Activated CD4-positive, alpha-beta memory T cell treated with anti-CD3 and anti-CD28 coated beads, Interleukin-2, amount 10 ng/mL, durations not matched to agents 7 days and 5 days (primary cell): Measurements from ENCODE around the gene HP1BP3. TPM values are rescaled to one million over a fixed set of nuclear protein-coding genes. Genes with fewer than 3 reads are reported as not detected.

ENCODE experiments used
- CTCF ChIA-PET: fragments of 350-600 bp; sonication (Branson Sonifier 250); formaldehyde crosslinking; loops from one replicate; lab custom pipeline; 2021; ENCODE audit warnings: antibody characterized with exemption, inconsistent platforms; lab: Charles Lee
- POLR2A ChIA-PET: fragments of 350-600 bp; sonication (Branson Sonifier 250); formaldehyde crosslinking; loops from one replicate; lab custom pipeline; 2021; ENCODE audit warnings: antibody characterized with exemption; lab: Charles Lee
- DNase-seq: peaks from one replicate; pipeline ENCODE4 v3.0.0-alpha.2; 2020
- H3K27ac Mint-ChIP-seq: one replicate; pipeline ENCODE4 v1.8.0; 2021; ENCODE audit warnings: mild to moderate bottlenecking, mixed read lengths
- H3K27me3 Mint-ChIP-seq: one replicate; pipeline ENCODE4 v1.8.0; 2021; ENCODE audit warnings: mixed read lengths
- H3K36me3 Mint-ChIP-seq: one replicate; pipeline ENCODE4 v1.8.0; 2021; ENCODE audit warnings: low read depth, mixed read lengths
- H3K4me1 Mint-ChIP-seq: one replicate; pipeline ENCODE4 v1.8.0; 2021; ENCODE audit warnings: mixed read lengths
- H3K4me3 Mint-ChIP-seq: one replicate; pipeline ENCODE4 v1.8.0; 2021; ENCODE audit warnings: mild to moderate bottlenecking, mixed read lengths
- H3K9me3 Mint-ChIP-seq: one replicate; pipeline ENCODE4 v1.8.0; 2021; ENCODE audit warnings: mixed read lengths
- total RNA-seq, 2 experiments: library from RNA; stranded (reverse); gene quantifications; one replicate each; pipeline ENCODE4 v1.2.3, GENCODE V29; 2021

The HP1BP3 gene, protein sequence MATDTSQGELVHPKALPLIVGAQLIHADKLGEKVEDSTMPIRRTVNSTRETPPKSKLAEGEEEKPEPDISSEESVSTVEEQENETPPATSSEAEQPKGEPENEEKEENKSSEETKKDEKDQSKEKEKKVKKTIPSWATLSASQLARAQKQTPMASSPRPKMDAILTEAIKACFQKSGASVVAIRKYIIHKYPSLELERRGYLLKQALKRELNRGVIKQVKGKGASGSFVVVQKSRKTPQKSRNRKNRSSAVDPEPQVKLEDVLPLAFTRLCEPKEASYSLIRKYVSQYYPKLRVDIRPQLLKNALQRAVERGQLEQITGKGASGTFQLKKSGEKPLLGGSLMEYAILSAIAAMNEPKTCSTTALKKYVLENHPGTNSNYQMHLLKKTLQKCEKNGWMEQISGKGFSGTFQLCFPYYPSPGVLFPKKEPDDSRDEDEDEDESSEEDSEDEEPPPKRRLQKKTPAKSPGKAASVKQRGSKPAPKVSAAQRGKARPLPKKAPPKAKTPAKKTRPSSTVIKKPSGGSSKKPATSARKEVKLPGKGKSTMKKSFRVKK
- 100 to 1,000 TPM; 299 to 301 TPM for total RNA-seq

DNA sequence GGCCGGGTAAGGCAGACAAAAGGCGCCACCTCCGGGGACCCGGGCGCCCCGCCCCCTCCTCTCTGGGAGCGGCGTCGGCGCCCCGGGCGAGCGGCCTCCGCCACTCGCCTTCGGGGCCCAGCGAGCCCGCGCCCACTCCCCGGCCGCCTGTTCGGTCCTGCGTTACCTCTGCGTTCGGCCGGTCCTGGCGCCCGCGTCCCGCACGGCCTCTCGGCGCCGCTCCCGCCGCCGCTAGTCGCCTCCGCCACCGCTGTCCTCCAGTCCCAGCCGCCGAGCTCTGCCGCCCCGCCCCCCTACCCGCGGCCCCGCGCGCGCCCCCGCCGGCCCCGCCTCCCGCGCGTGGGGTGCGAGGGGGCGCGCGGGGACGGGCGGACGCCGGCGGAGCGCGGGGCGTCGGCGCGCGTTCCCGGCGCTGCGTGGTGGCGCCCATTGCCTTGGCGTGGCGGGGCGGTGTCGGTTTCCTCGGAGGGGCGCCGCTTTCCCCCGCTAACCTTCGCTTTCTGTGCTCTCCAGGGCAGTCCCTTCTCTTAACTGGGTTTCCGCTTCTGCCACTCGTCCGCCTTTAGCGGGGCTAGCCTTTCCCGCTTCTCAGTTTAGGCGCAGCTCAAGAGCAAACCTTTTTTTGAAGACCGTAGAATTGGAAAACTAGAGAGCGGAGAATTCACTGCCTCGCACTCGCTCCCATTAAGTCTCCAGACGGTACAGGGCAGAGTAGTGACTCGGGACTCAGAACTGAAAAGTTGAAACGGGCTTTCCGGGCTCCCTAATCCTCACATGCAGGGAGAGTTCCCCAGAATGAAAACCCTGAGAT lies at the start of gene HP1BP3:
HP1BP3 (minus strand) TSS at position 279 of the 811 bp plus-strand sequence. CDS start 6,867 bp downstream, outside the sequence.
- ChIA-PET POLR2A (interaction anchor here (0.7 to 4.0 kb wide), 34 partner anchors 10 to 1238 kb away, joined by 3 to 24 read pairs (median 6); partner anchors contain the start of genes DDOST, KIF17, MUL1 and SH2D5), CTCF (interaction anchor here (0.7 to 3.4 kb wide), 4 partner anchors 90 to 408 kb away, joined by 3 to 18 read pairs (median 4); no protein-coding TSS in a partner anchor)
- DNase-seq: peak; percentile 85
- Mint-ChIP-seq H3K4me3 (peak within 1 kb of the TSS; percentile 97), H3K4me1 (peaks cover 27% of the 10 kb centered on the region), H3K36me3 (peaks cover 10% of the 10 kb centered on the region), H3K27me3 (no peaks in the 10 kb centered on the region), H3K27ac (peak within 1 kb of the TSS; percentile 98), H3K9me3 (no peaks in the 10 kb centered on the region)

DNA sequence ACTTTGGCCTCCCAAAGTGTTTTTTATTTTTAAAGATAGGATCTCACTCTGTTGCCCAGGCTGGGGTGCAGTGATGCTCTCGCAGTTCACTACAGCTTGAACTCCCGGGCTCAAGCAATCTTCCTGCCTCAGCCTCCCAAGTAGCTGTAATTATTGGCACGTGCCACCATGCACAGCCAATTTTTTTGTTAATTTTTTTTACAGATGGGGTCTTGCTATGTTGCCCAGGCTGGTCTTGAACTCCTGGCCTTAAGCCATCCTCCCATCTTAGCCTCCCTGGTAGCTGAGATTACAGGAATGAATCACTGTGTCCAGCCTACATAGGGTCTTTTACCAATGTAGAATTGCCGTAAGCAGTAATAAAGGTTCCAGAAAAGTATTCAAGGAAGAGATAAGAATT lies 49.1 kb upstream of the HP1BP3 start:
- H3K9me3 Mint-ChIP-seq: no peaks in the 10 kb centered on the region
- POLR2A ChIA-PET: no interaction called here
- no peaks in the 10 kb centered on the region for H3K4me1 Mint-ChIP-seq
- H3K36me3 Mint-ChIP-seq: peaks cover 26% of the 10 kb centered on the region
- DNase-seq: no peak
- H3K27me3 Mint-ChIP-seq: no peaks in the 10 kb centered on the region
- H3K27ac Mint-ChIP-seq: no peak overlapping the region
- CTCF ChIA-PET: no interaction called here
- no peak overlapping the region for H3K4me3 Mint-ChIP-seq

DNA sequence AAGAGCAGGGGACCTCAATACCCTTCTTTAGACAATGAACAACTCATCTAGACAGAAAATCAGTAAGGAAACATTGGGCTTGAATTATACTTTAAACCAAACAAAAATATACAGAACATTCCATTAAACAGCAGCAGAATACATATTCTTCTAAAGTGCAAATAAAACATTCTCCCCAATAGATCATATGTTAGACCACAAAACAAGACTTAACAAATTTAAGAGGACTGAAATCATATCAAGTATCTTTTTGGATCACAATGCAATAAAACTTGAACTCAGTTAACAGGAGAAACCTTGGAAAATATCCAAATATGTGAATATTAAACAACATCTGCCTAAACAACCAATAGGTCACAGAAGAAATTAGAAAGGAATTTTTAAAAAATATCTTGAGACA lies 47.7 kb upstream of the HP1BP3 start:
- Mint-ChIP-seq H3K4me1 (no peaks in the 10 kb centered on the region), H3K27ac (no peak overlapping the region), H3K27me3 (no peaks in the 10 kb centered on the region), H3K36me3 (peaks cover 21% of the 10 kb centered on the region), H3K9me3 (no peaks in the 10 kb centered on the region), H3K4me3 (no peak overlapping the region)
- ChIA-PET CTCF (no interaction called here), POLR2A (no interaction called here)
- no peak for DNase-seq

DNA sequence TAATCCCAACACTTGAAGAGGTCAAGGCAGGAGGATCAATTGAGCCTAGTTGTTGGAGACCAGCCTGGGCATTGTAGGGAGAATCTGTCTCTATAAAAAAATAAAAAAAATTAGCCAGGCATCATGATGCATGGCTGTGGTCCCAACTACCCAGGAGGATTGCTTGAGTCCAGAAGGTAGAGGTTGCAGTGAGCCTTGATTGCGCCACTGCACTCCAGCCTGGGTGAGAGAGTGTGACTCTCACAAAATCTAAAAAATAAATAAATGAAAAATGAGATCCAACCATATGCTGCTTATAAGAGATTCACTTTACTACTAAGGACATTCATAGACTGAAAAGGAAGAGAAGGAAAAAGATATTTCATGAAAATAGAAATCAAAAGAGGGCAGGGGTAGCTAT lies 47.1 kb upstream of the HP1BP3 start:
- Mint-ChIP-seq H3K27me3 (no peaks in the 10 kb centered on the region), H3K27ac (no peak overlapping the region), H3K4me1 (no peaks in the 10 kb centered on the region), H3K9me3 (no peaks in the 10 kb centered on the region), H3K36me3 (peaks cover 23% of the 10 kb centered on the region), H3K4me3 (no peak overlapping the region)
- ChIA-PET CTCF (no interaction called here), POLR2A (no interaction called here)
- DNase-seq: no peak

DNA sequence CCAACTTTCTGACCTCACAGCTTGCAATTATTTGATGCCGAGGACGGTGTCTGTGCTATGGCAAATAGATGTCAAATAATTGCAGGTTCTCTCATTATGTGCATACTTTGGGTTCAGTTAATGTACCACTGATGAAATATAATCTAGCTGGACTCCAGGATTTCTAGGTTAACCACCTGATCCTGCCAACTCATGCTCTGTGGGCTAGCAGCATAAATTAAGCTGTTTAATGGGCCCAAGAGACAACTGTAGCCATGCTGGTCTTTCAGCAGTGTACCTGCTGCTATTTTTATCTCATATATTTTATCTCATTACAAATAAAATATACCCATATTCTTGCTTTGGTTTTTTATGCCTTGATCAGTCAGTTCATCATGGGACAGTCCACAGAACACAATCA lies 43.3 kb upstream of the HP1BP3 start:
- no peaks in the 10 kb centered on the region for H3K9me3 Mint-ChIP-seq
- H3K27me3 Mint-ChIP-seq: no peaks in the 10 kb centered on the region
- ChIA-PET POLR2A (interaction anchor here (0.9 to 1.0 kb wide), 3 partner anchors 11 to 134 kb away, joined by 3 read pairs; no protein-coding TSS in a partner anchor), CTCF (interaction anchor here (0.7 to 1.4 kb wide), 2 partner anchors 23 to 365 kb away, joined by 3 to 4 read pairs; no protein-coding TSS in a partner anchor)
- no peaks in the 10 kb centered on the region for H3K4me1 Mint-ChIP-seq
- peaks cover 37% of the 10 kb centered on the region for H3K36me3 Mint-ChIP-seq
- DNase-seq: no peak
- no peak overlapping the region for H3K4me3 Mint-ChIP-seq
- no peak overlapping the region for H3K27ac Mint-ChIP-seq

DNA sequence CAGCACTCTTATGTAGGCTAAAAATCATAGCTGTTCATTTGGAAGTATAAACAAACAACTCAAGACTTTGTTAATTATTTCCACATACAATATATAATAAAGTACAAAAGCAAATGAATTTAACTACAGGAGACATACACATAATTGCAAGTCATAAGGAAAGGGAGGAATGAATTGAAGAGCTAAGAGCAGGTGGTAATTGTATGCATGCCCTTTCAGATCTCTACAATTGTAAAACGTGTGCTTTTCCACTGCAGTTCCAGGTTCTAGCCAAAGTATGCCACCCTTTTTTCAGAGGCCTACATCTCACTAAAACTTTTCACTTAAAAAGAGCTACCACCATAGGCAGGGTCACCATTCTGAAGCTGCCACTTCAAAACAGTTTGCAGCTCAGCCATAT lies 42.8 kb upstream of the HP1BP3 start:
- ChIA-PET CTCF (no interaction called here), POLR2A (interaction anchor here (0.9 to 1.0 kb wide), 3 partner anchors 11 to 133 kb away, joined by 3 read pairs; no protein-coding TSS in a partner anchor)
- Mint-ChIP-seq H3K27me3 (no peaks in the 10 kb centered on the region), H3K4me3 (no peak overlapping the region), H3K4me1 (no peaks in the 10 kb centered on the region), H3K9me3 (no peaks in the 10 kb centered on the region), H3K27ac (no peak overlapping the region), H3K36me3 (peaks cover 34% of the 10 kb centered on the region)
- DNase-seq: no peak

DNA sequence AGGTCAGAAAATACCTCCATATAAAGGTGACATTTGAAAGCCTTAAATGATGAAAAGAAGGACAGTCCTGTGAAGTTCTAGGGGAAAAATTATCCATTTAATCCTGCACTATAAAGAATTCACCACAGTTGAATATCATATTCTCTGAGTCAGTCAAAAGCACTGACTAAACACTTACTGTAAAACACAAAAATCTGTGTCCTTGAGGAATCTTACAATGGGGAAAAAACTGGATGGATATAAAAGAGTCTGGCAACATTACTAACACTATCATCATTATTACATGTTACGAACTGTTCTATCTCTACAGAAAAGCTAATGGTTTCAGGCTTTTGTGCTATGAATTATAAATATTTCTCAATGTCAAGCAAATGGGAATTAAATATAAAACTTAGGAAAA lies 42.4 kb upstream of the HP1BP3 start:
- Mint-ChIP-seq H3K27me3 (no peaks in the 10 kb centered on the region), H3K36me3 (peaks cover 30% of the 10 kb centered on the region), H3K4me3 (no peak overlapping the region), H3K4me1 (no peaks in the 10 kb centered on the region), H3K27ac (no peak overlapping the region), H3K9me3 (no peaks in the 10 kb centered on the region)
- POLR2A ChIA-PET: no interaction called here
- CTCF ChIA-PET: no interaction called here
- no peak for DNase-seq

DNA sequence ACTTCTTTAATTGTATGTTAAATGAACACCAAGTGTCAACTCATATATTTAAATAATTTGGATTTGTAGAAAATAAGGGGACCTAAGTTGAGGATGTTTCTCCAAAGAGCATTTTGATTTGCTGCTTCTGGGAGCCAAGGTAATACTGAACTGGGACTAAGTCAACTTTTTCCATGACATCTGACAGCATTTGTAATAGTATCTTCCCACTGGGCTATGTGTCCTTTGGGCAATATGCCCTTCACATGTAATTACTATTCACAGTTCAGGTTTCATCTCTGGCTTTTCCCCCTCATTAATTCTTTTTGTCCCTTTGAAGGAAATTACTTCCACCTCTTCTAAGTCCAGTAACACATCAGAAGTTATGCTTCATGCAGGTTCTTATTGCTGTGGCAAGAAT lies 36.7 kb upstream of the HP1BP3 start:
- no peaks in the 10 kb centered on the region for H3K4me1 Mint-ChIP-seq
- CTCF ChIA-PET: interaction anchor here (1.6 kb wide), 1 partner anchor 16 kb away, joined by 3 read pairs; no protein-coding TSS in a partner anchor
- no peaks in the 10 kb centered on the region for H3K9me3 Mint-ChIP-seq

DNA sequence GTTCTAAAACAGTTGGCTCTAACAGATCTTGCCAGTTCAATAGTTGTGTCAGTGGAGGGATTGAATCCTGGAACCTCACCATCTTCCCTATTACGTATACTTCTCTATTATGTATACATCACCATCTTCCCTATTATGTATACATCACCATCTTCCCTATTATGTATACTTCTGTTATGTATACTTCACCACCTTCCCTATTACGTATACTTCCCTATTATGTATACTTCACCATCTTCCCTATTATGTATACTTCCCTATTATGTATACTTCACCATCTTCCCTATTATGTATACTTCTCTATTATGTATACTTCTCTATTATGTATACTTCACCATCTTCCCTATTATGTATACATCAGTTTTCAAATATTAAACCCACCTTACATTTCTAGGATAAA lies 34.4 kb upstream of the HP1BP3 start:
- H3K27me3 Mint-ChIP-seq: no peaks in the 10 kb centered on the region
- no peak for DNase-seq
- no peaks in the 10 kb centered on the region for H3K4me1 Mint-ChIP-seq
- no peak overlapping the region for H3K4me3 Mint-ChIP-seq
- no peaks in the 10 kb centered on the region for H3K9me3 Mint-ChIP-seq
- peaks cover 21% of the 10 kb centered on the region for H3K36me3 Mint-ChIP-seq
- H3K27ac Mint-ChIP-seq: no peak overlapping the region
- CTCF ChIA-PET: no interaction called here
- POLR2A ChIA-PET: no interaction called here

More for the DNA sequence above, 36.7 kb upstream of the HP1BP3 start:
- POLR2A ChIA-PET: no interaction called here
- DNase-seq: no peak
- Mint-ChIP-seq H3K27ac (no peak overlapping the region), H3K4me3 (no peak overlapping the region), H3K36me3 (peaks cover 34% of the 10 kb centered on the region), H3K27me3 (no peaks in the 10 kb centered on the region)

DNA sequence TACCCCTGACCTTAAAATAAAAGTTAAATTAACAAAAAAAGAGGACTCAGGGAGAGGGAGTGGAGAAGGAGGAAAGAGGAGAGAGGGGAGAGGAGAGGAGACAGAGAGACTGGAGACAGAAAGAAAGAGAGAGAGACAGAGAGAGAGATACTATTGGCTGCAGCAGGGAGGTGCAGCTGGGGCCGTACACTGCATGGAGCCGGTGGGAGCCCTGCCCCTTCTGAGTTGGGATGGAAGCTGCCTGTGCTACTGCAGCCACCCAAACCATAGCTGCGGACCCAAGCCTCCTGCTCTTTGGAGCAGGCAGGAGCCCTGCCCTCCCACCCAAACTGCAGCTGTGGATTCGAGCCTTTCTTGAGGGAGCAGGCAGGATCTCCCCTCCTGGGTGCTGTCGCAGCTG lies 32.7 kb upstream of the HP1BP3 start:
- DNase-seq: no peak
- Mint-ChIP-seq H3K36me3 (peaks cover 18% of the 10 kb centered on the region), H3K27me3 (no peaks in the 10 kb centered on the region), H3K27ac (no peak overlapping the region), H3K9me3 (no peaks in the 10 kb centered on the region), H3K4me1 (no peaks in the 10 kb centered on the region), H3K4me3 (no peak overlapping the region)
- CTCF ChIA-PET: no interaction called here
- POLR2A ChIA-PET: no interaction called here

DNA sequence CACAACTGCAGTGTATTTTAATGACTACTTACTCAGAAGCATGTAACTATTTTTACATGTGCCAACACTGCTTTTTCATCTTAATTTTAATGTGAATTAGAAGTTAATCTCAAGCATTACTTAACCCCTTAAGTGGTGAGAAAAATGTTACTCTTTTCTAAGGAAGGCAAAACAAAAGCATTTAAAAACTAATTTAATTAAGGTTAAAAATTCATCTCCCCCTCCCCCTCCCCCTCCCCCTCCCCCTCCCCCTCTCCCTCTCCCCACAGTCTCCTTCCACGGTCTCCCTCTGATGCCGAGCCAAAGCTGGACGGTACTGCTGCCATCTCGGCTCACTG lies 27.4 kb upstream of the HP1BP3 start:
- H3K27ac Mint-ChIP-seq: no peak overlapping the region
- H3K27me3 Mint-ChIP-seq: no peaks in the 10 kb centered on the region
- H3K9me3 Mint-ChIP-seq: no peaks in the 10 kb centered on the region
- no peak overlapping the region for H3K4me3 Mint-ChIP-seq
- peaks cover 4% of the 10 kb centered on the region for H3K36me3 Mint-ChIP-seq
- POLR2A ChIA-PET: no interaction called here
- CTCF ChIA-PET: no interaction called here
- DNase-seq: no peak
- no peaks in the 10 kb centered on the region for H3K4me1 Mint-ChIP-seq

DNA sequence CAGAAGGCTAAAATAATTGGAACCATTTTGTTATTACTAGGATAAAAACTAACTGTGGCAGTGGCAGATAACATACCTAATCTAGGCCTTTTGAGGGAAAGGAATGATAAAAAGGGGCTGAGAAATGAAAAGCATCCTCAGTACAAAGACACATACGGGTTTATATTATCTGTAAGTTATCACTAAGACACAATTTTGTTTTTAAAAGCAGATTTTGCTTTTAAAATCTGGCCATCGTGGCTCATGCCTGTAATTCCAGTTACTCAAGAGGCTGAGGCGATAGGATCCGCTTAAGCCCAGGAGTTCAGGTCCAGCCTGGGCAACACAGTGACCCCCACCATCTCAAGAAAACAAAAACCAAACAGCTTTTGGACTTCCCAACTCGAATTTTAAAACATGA lies 24.8 kb upstream of the HP1BP3 start:
- Mint-ChIP-seq H3K4me1 (no peaks in the 10 kb centered on the region), H3K36me3 (peaks cover 10% of the 10 kb centered on the region), H3K4me3 (no peak overlapping the region), H3K27me3 (no peaks in the 10 kb centered on the region), H3K27ac (no peak overlapping the region), H3K9me3 (no peaks in the 10 kb centered on the region)
- ChIA-PET CTCF (no interaction called here), POLR2A (no interaction called here)
- no peak for DNase-seq

DNA sequence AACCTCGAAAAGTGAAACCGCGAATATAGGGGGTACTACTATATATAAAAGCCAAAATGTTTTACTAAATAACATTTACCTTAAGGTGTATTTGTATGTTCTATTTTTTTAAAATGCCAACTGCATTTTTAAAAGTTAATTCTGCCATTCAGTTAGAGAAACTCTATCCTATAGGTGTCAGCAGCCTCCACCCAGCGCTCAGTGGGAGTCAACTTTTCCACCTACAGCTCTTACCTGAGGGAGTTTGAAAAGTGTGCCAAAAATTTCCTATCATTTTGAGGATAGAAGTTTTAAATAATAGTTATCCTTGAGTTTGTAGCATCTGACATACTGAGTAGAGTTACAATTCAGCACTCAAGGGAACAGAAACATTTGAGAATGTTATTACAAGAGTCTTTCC lies 6.1 kb upstream of the HP1BP3 start:
- Mint-ChIP-seq H3K36me3 (no peaks in the 10 kb centered on the region), H3K4me3 (no peak overlapping the region), H3K9me3 (no peaks in the 10 kb centered on the region), H3K27ac (no peak overlapping the region), H3K4me1 (peaks cover 2% of the 10 kb centered on the region), H3K27me3 (no peaks in the 10 kb centered on the region)
- ChIA-PET POLR2A (no interaction called here), CTCF (no interaction called here)
- DNase-seq: no peak
